Caco-2 (cell line): ENCODE measurements around the gene PICK1. TPM values are rescaled to one million over a fixed set of nuclear protein-coding genes. Genes with fewer than 3 reads are reported as not detected.

Source experiments
- BruUV-seq: library from RNA; stranded (reverse); fragments of 400-500 nt; replicated peaks from 2 replicates; lab custom pipeline; 2021; lab: Mats Ljungman, UMichigan
- CTCF ChIA-PET: fragments of 300-600 bp; sonication (Branson Sonifier 250); formaldehyde crosslinking; loops from one replicate; lab custom pipeline; 2022; ENCODE audit warnings: antibody characterized with exemption; lab: Charles Lee
- POLR2A ChIA-PET: fragments of 300-600 bp; sonication (Branson Sonifier 250); formaldehyde crosslinking; loops from one replicate; lab custom pipeline; 2022; ENCODE audit warnings: antibody characterized with exemption; lab: Charles Lee
- DNase-seq, 2 experiments: peaks; one replicate each; pipeline versions ENCODE4 v3.0.0 to v3.0.0-alpha.2; 2020 to 2022
- H3K27me3 ChIP-seq: replicated peaks from 2 replicates; pipeline ENCODE4 v1.6.0; 2011; ENCODE audit warnings: low read length; ENCODE audit not compliant: control insufficient read depth, insufficient read depth
- H3K36me3 ChIP-seq: 2 replicates; pipeline ENCODE4 v1.5.1; 2011; ENCODE audit warnings: low read length; ENCODE audit not compliant: control insufficient read depth, insufficient read depth
- H3K4me1 ChIP-seq: fragments of 250-450 bp; sonication (Bioruptor Pico); 2 replicates; pipeline ENCODE4 v1.5.1; 2020; ENCODE audit warnings: mild to moderate bottlenecking
- H3K4me3 ChIP-seq: 2 replicates; pipeline ENCODE4 v1.5.1; 2011; ENCODE audit warnings: low read depth, mild to moderate bottlenecking, control low read depth, low read length
- H3K9me3 ChIP-seq: fragments of 250-450 bp; sonication (Bioruptor Pico); 2 replicates; pipeline ENCODE4 v1.5.1; 2020; ENCODE audit warnings: mild to moderate bottlenecking, moderate library complexity
- H3K27ac Mint-ChIP-seq: one replicate; pipeline ENCODE4 v1.8.0; 2022; ENCODE audit warnings: mixed read lengths; ENCODE audit not compliant: unreplicated experiment
- H3K27me3 Mint-ChIP-seq: one replicate; pipeline ENCODE4 v1.8.0; 2022; ENCODE audit warnings: mixed read lengths; ENCODE audit not compliant: insufficient read depth, unreplicated experiment
- H3K36me3 Mint-ChIP-seq: one replicate; pipeline ENCODE4 v1.8.0; 2022; ENCODE audit warnings: mild to moderate bottlenecking, mixed read lengths; ENCODE audit not compliant: insufficient read depth, unreplicated experiment
- H3K4me1 Mint-ChIP-seq: one replicate; pipeline ENCODE4 v1.8.0; 2022; ENCODE audit warnings: low read depth, mixed read lengths; ENCODE audit not compliant: unreplicated experiment
- H3K4me3 Mint-ChIP-seq: one replicate; pipeline ENCODE4 v1.8.0; 2022; ENCODE audit warnings: mild to moderate bottlenecking, moderate library complexity, mixed read lengths; ENCODE audit not compliant: unreplicated experiment
- H3K9me3 Mint-ChIP-seq: one replicate; pipeline ENCODE4 v1.8.0; 2022; ENCODE audit warnings: mixed read lengths; ENCODE audit not compliant: unreplicated experiment
- CTCF ChIP-seq, 2 experiments: fragments of 200-600 bp in 1 of 2; IDR thresholded peaks; 1 replicate in 1 of 2; 2 replicates in 1 of 2; pipeline versions ENCODE4 v1.5.1 to v1.8.0; 2011 to 2022; ENCODE audit warnings: antibody characterized with exemption in 1 of 2, control low read depth in 1 of 2, inconsistent platforms in 1 of 2, low read depth in 1 of 2, low read length in 1 of 2, mild to moderate bottlenecking in 1 of 2, moderate library complexity in 1 of 2; ENCODE audit not compliant: insufficient read depth in 1 of 2, severe bottlenecking in 1 of 2, unreplicated experiment in 1 of 2
- intact Hi-C: fragments of 100-400 bp; cut with micrococcal nuclease; formaldehyde crosslinking; loops from one replicate; pipeline ENCODE4 v1.10.0; 2022; ENCODE audit not compliant: unreplicated experiment
- total RNA-seq: library from RNA; stranded (reverse); gene quantifications from 2 replicates; pipeline ENCODE4 v1.2.3, GENCODE V29; 2022

Gene PICK1
- total RNA-seq, 1 experiment from 2014 or later = 41.1 TPM

GRCh38 chr22:38028344-38029130, 28.7 kb upstream of the PICK1 start:
- Histone ChIP-seq H3K4me1 (no peaks in the 10 kb centered on the region), H3K27me3 (no peaks in the 10 kb centered on the region; the same call in 1 of the 2 replicates), H3K4me3 (no peak overlapping the region), H3K9me3 (no peaks in the 10 kb centered on the region), H3K36me3 (no peaks in the 10 kb centered on the region)
- H3K9me3 Mint-ChIP-seq = no peaks in the 10 kb centered on the region
- H3K27ac Mint-ChIP-seq = no peak overlapping the region
- no peaks in the 10 kb centered on the region for H3K36me3 Mint-ChIP-seq
- ChIA-PET CTCF (interaction anchor here (1.5 kb wide), 1 partner anchor 24 kb away, joined by 6 read pairs; no protein-coding TSS in a partner anchor), POLR2A (no interaction called here)
- H3K4me1 Mint-ChIP-seq = no peaks in the 10 kb centered on the region
- no peak for DNase-seq
- intact Hi-C loops = no loop called here
- no peak overlapping the region for H3K4me3 Mint-ChIP-seq
- BruUV-seq = no TSS peak
- H3K27me3 Mint-ChIP-seq = no peaks in the 10 kb centered on the region
- TF ChIP-seq CTCF (IDR thresholded peaks at IDR 0.05; ENCODE audit: insufficient read depth in 1 of 2, low read depth in 1 of 2, low read length in 1 of 2, severe bottlenecking in 1 of 2, unreplicated experiment in 1 of 2) = no peak

- CTCF ChIA-PET = interaction anchor here (1.5 kb wide), 1 partner anchor 23 kb away, joined by 6 read pairs; no protein-coding TSS in a partner anchor
- Histone ChIP-seq H3K27me3 (no peaks in the 10 kb centered on the region; the same call in 1 of the 2 replicates), H3K4me3 (no peak overlapping the region), H3K4me1 (no peaks in the 10 kb centered on the region), H3K36me3 (no peaks in the 10 kb centered on the region), H3K9me3 (no peaks in the 10 kb centered on the region)
- no peak for DNase-seq
- BruUV-seq = no TSS peak
- POLR2A ChIA-PET = no interaction called here
- H3K27me3 Mint-ChIP-seq = no peaks in the 10 kb centered on the region
- intact Hi-C loops = no loop called here
- TF ChIP-seq CTCF (IDR thresholded peaks at IDR 0.05; ENCODE audit: insufficient read depth in 1 of 2, low read depth in 1 of 2, low read length in 1 of 2, severe bottlenecking in 1 of 2, unreplicated experiment in 1 of 2) = no peak
- H3K9me3 Mint-ChIP-seq = no peaks in the 10 kb centered on the region
- no peak overlapping the region for H3K4me3 Mint-ChIP-seq
- peaks cover 7% of the 10 kb centered on the region for H3K4me1 Mint-ChIP-seq
- no peaks in the 10 kb centered on the region for H3K36me3 Mint-ChIP-seq
- H3K27ac Mint-ChIP-seq = no peak overlapping the region
Observed at GRCh38 chr22:38029370-38029769, 27.8 kb upstream of the PICK1 start.

GRCh38 chr22:38029901-38030300, 27.3 kb upstream of the PICK1 start:
- H3K4me1 ChIP-seq = no peaks in the 10 kb centered on the region
- no peaks in the 10 kb centered on the region; the same call in 1 of the 2 replicates for H3K27me3 ChIP-seq
- Mint-ChIP-seq H3K27me3 (no peaks in the 10 kb centered on the region), H3K36me3 (no peaks in the 10 kb centered on the region), H3K4me1 (peaks cover 7% of the 10 kb centered on the region), H3K4me3 (no peak overlapping the region), H3K9me3 (no peaks in the 10 kb centered on the region), H3K27ac (no peak overlapping the region)
- no TSS peak for BruUV-seq
- POLR2A ChIA-PET = no interaction called here
- H3K36me3 ChIP-seq = no peaks in the 10 kb centered on the region
- H3K9me3 ChIP-seq = no peaks in the 10 kb centered on the region
- CTCF ChIA-PET = no interaction called here
- no peak for DNase-seq
- intact Hi-C loops = no loop called here
- no peak overlapping the region for H3K4me3 ChIP-seq
- TF ChIP-seq CTCF (IDR thresholded peaks at IDR 0.05; ENCODE audit: insufficient read depth in 1 of 2, low read depth in 1 of 2, low read length in 1 of 2, severe bottlenecking in 1 of 2, unreplicated experiment in 1 of 2) = no peak
